GM12892 (cell line): ENCODE data around the gene HECTD4.

Experiments used
- DNase-seq: peaks from one replicate; pipeline ENCODE4 v3.0.0; 2011; ENCODE audit not compliant: insufficient read length
- FAIRE-seq: peaks from 2 replicates; lab custom pipeline; 2011; peaks lifted over from hg19 to GRCh38; lab: Jason Lieb, UNC
- POLR2A ChIP-seq: IDR thresholded peaks from 2 replicates; pipeline ENCODE4 v1.6.1; 2011; ENCODE audit warnings: low read depth, low read length, control low read depth
- POLR2AphosphoS5 ChIP-seq: IDR thresholded peaks from 2 replicates; pipeline ENCODE4 v1.6.1; 2011; ENCODE audit warnings: low read depth, low read length, control low read depth
- TAF1 ChIP-seq: IDR thresholded peaks from 2 replicates; pipeline ENCODE4 v1.6.1; 2011; ENCODE audit warnings: low read depth, mild to moderate bottlenecking, control low read depth, low read length, borderline replicate concordance

Gene HECTD4

GRCh38 chr12:112206944-112207343 lies 175.3 kb downstream of the HECTD4 start:
- DNase-seq (no peak), FAIRE-seq (no peak)
- no peak for TF ChIP-seq POLR2A
- TF ChIP-seq POLR2AphosphoS5, result no peak

- FAIRE-seq (no peak), DNase-seq (no peak)
- no peak for TF ChIP-seq POLR2A
- TF ChIP-seq TAF1, result no peak
Measured at GRCh38 chr12:112199136-112199535, 183.1 kb downstream of the HECTD4 start.

DNA sequence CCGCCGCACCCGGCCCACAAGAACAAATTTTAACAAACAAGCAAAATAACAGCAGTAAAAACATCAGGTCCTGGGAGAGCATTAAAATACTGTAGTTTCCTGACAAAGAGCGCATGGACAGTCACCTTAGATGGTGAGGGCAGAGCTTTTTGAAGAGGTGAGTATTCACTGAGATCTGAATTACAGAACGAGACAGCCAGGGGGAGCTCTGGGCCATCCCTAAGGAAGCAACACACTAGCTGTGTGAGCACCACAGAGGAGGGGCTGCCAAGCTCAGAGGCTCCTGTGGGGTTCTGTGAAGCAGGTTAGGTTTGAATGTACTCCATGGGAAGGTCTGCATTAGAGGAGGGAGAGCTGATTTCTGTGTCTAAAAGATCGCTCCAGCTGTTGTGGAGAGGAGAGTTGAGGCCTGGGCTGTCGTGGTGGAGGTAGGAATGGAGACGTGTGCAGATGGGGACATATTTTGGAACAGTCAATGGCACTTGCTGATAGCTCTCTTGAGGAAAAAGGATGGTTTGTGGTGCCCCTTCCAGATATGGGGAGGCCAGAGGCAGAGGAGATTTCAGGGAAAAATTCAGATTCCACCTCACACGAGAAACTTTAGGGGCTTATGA lies 184.0 kb downstream of the HECTD4 start:
- FAIRE-seq (peak; percentile 44), DNase-seq (peak; percentile 52)
- no peak for TF ChIP-seq POLR2A
- no peak for TF ChIP-seq TAF1
- no peak for TF ChIP-seq POLR2AphosphoS5

DNA sequence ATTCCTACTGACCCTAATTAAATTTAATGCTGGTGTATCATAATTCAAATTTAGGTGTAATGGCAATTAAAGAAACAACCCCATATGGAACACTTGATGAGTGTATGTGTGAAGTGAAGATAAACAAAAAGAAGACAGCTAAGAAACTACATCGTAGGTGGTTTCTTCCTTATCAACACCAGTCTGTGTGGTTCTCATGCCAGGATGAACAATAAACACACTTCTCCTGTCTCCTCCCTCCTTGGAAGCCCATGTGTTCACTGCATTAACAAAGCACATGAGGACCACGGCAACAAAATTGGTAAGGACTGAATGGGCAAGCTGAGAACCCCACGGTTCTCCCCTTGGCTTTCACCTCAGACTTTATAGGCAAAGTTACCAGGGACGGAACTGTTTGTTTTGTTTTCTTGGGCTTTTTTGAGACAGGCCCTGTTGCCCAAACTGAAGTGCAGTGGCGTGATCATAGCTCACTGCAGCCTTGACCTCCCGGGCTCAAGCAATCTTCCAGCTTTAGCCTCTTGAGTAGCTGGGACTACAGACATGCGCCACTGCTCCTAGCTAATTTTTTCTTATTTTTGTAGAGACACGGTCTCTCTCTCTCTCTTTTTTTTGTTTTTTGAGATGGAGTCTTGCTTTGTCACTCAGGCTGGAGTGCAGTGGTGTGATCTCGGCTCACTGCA lies 185.9 kb downstream of the HECTD4 start:
- DNase-seq (no peak), FAIRE-seq (no peak)
- TF ChIP-seq POLR2AphosphoS5, result no peak
- TF ChIP-seq TAF1, result no peak
- no peak for TF ChIP-seq POLR2A

DNA sequence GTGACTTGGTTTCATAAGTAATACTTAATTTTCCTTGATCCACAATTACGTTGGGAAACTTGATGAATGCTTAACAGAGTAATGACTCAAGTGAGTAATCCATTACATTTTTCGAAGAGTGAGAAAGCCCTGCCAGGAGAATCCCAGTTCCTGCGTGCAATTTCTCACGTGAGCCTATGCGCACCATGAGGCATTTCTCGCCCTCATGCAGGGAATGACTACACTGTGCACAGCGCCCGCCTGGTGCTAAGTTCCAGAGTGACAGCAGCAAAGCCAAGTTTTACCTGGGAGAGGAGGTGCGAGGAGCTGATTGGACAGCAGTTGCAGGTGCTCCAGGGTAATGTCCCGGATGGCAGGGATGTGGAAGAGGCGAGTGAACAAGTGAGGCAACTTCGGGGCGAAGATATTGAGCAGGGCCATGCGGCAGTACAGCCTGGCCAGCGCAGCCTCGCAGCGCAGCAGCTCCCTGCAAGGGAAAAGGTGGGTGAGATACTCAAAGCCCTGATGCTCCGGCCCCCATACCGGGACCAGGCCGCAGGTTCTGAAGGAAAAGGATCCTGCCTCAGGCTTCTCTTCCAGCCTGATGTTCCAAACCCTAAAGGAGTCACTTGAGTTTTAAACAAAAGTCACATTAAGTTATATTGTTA lies 187.5 kb downstream of the HECTD4 start:
- no peak for TF ChIP-seq POLR2AphosphoS5
- no peak for TF ChIP-seq TAF1
- TF ChIP-seq POLR2A, result no peak
- FAIRE-seq (no peak), DNase-seq (no peak)

- TF ChIP-seq TAF1, result no peak
- no peak for TF ChIP-seq POLR2AphosphoS5
- TF ChIP-seq POLR2A, result no peak
- no peak for FAIRE-seq
- no peak for DNase-seq
Measured at GRCh38 chr12:112192475-112192874, 189.8 kb downstream of the HECTD4 start.

DNA sequence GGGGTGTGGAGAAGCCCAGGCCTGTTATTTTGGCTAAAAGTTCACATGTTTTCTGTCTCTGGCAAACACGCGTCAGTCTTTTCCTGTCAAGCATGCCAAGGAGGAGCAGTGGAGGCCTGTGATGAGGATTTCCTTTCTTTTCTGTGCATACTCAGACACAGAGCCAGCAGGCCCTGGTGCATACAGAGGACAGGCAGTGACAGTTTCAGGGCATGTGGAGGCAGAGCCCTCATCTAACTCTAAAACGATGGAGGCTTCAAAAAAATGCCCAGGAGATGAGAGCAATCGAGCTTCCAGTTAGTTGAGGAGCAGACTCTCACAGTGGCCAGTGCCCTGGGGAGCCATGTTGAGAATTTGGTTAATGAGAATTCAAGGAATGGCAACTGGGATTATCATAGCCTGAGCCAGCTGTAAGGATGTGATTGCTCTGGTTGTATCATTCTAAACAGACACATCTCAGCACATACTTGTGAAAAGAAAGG lies 190.3 kb downstream of the HECTD4 start:
- no peak for DNase-seq
- no peak for TF ChIP-seq TAF1
- no peak for TF ChIP-seq POLR2A
- no peak for TF ChIP-seq POLR2AphosphoS5
- no peak for FAIRE-seq

DNA sequence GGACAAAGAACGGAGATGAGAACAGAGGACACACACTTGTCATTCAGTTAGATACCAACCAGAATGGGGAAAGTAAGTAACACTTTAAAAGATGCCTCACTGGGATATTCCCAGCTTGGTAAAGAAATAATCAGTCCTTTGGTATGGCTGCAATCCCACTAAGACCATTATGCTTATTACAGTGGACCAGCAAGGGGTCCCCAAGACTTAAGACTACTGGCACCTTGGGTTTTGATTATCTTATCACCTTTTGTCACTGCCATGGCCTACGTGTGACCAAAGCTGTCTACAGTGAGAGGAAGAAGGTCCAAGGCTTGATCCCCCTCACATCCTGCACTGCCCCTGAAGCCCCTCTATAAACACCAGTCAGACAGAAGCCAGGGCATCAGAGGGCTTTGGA lies 191.0 kb downstream of the HECTD4 start:
- FAIRE-seq, result no peak
- DNase-seq, result no peak
- TF ChIP-seq POLR2AphosphoS5 (no peak), TAF1 (no peak), POLR2A (no peak)

DNA sequence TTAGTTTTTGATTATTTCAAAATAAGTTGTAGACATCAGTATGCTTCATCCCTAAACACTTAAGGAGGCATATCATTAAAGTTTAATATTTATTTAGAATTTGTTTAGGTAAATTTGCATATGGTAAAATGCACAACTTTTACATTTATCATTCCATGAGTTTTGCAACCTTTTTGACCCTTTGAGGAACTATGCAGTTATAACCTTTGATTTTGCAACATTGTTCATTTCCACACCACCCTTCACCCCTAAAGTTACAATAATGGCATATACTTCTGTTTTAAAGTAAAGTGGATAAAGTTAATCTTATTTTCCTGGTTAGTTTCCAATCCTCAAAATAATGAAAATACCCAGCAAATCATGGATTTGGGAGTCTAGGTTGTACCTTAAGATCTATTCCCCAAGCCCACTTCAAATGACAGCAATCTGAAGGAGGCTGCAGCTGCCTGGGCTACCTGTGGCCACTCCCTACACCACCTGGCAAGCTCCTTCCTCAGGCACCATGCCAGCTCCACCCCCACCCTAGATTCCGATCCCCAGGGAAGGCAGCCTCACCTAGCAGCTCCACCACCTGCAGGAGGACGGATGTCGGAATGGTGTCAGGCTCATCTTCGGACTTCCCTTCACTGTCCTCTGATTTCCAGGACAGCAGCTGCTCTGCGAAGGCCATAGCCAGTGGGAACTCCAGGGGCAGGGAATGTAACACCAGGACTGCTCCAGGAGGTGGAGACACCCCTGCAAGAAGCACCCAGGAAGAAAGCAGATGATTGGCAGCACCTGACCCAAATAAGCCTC lies 191.8 kb downstream of the HECTD4 start:
- no peak for DNase-seq
- no peak for TF ChIP-seq POLR2A
- TF ChIP-seq TAF1, result no peak
- no peak for TF ChIP-seq POLR2AphosphoS5
- no peak for FAIRE-seq

DNA sequence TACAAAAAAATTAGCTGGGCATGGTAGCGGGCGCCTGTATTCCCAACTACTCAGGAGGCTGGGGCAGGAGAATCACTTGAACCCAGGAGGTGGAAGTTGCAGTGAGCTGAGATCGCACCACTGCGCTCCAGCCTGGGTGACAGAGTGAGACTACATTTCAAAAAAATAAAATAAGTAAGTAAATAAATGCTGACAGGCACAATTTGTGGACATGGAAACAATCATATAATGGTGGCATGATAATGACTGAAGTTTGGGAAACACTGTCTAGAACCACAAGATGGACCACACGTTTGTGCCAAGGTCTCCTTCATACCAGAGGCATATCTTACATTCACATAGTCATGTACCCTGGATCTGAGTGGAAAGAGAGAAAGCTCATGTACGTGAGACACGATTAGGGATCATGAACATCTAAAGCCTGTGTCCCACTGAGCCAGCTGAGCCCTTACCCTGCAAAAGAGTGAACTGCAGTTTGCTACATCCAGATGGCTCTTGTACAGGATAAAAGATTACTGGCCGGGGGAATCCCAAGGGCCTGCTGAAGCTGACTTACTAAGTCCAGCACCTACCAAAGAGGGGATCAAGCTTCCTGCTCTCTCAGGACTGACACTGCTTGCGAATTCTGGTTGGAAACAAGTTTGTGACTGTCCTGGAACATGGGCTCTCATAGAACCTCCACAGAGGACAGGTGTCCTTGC lies 194.0 kb downstream of the HECTD4 start:
- TF ChIP-seq TAF1, result no peak
- no peak for TF ChIP-seq POLR2AphosphoS5
- no peak for TF ChIP-seq POLR2A
- DNase-seq (no peak), FAIRE-seq (no peak)
